ENCODE data around the gene RHOT2. TPM values are rescaled to one million over a fixed set of nuclear protein-coding genes. Genes with fewer than 3 reads are reported as not detected.

Gene RHOT2
- total and polyA plus RNA-seq, 9 of the 15 experiments (the other 6 are each of a cell fraction or from before 2014, with no cell fraction given), result 5.0 to 373 (median 112) TPM

- TF ChIP-seq CHAMP1 (IDR thresholded peaks at IDR 0.05) (no peak), IRF1 (CRISPR knock-in tag; IDR thresholded peaks at IDR 0.05; ENCODE audit: borderline replicate concordance) (no peak), ZNF347 (CRISPR knock-in tag; IDR thresholded peaks at IDR 0.05; ENCODE audit: low read depth) (no peak), MNT (conservative IDR thresholded peaks at IDR 0.05) (peak; percentile 33 to 64; a peak in 3 of 4 replicates), NCOA4 (IDR thresholded peaks at IDR 0.05; ENCODE audit: partially characterized antibody) (no peak), ZBTB9 (CRISPR knock-in tag; IDR thresholded peaks at IDR 0.05) (peak; percentile 78), MYBL2 (IDR thresholded peaks at IDR 0.05; ENCODE audit: low read depth) (no peak), MYBL2 (CRISPR knock-in tag; IDR thresholded peaks at IDR 0.05; ENCODE audit: borderline replicate concordance) (no peak), RBM34 (IDR thresholded peaks at IDR 0.05; ENCODE audit: borderline replicate concordance, insufficient read depth, low read length) (no peak), THRA (IDR thresholded peaks at IDR 0.05) (no peak), ZNF124 (CRISPR knock-in tag; IDR thresholded peaks at IDR 0.05) (no peak), KDM1A (IDR thresholded peaks at IDR 0.05) (no peak), CREB3L1 (IDR thresholded peaks at IDR 0.05; ENCODE audit: borderline replicate concordance, low read depth) (peak; percentile 89), POLR2H (tag; IDR thresholded peaks at IDR 0.05; ENCODE audit: low read depth) (no peak), RUNX1 (IDR thresholded peaks at IDR 0.05; ENCODE audit: low read depth) (no peak), TSC22D4 (tag; IDR thresholded peaks at IDR 0.05) (no peak), ZNF644 (tag; IDR thresholded peaks at IDR 0.05; ENCODE audit: low read depth) (no peak), TRIM28 (IDR thresholded peaks at IDR 0.05) (no peak)
Observed at GRCh38 chr16:695355-696089, 27.6 kb downstream of the RHOT2 start (continued).

All from K562 (cell line).